Measurements from ENCODE around the gene XRN2. TPM values are rescaled to one million over a fixed set of nuclear protein-coding genes. Genes with fewer than 3 reads are reported as not detected.
"Not testable (repeated sequence)": the region's sequence is repeated elsewhere in the genome, so short reads cannot be mapped to it uniquely, and the experiment has no call there.

XRN2 gene
- total RNA-seq, 4 donors from 2014 or later, result 60.5 to 116 (median 68.6) TPM

GRCh38 chr20:21421601-21422236, 118.6 kb downstream of the XRN2 start:
- TF ChIP-seq, protein P1, sequence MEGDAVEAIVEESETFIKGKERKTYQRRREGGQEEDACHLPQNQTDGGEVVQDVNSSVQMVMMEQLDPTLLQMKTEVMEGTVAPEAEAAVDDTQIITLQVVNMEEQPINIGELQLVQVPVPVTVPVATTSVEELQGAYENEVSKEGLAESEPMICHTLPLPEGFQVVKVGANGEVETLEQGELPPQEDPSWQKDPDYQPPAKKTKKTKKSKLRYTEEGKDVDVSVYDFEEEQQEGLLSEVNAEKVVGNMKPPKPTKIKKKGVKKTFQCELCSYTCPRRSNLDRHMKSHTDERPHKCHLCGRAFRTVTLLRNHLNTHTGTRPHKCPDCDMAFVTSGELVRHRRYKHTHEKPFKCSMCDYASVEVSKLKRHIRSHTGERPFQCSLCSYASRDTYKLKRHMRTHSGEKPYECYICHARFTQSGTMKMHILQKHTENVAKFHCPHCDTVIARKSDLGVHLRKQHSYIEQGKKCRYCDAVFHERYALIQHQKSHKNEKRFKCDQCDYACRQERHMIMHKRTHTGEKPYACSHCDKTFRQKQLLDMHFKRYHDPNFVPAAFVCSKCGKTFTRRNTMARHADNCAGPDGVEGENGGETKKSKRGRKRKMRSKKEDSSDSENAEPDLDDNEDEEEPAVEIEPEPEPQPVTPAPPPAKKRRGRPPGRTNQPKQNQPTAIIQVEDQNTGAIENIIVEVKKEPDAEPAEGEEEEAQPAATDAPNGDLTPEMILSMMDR (IDR thresholded peaks at IDR 0.05), result no peak
- DNase-seq (ENCODE audit: low spot score) (no peak), ATAC-seq (ENCODE audit: low FRiP score) (no peak)

DNA sequence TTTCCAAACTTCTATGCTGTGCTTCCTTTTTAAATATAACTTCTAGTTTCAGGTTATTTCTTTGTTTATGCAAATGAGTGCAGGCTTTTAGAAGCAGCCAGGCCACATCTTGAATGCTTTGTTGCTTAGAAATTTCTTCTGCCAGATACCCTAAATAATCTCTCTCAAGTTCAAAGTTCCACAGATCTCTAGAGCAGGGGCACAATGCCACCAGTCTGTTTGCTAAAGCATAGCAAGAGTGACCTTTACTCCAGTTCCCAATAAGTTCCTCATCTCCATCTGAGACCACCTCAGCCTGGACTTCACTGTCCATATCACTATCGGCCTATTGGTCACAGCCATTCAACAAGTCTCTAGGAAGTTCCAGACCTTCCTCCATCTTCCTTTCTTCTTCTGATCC, 120.6 kb downstream of the XRN2 start:
- not testable (repeated sequence) for ATAC-seq (ENCODE audit: low FRiP score); DNase-seq (ENCODE audit: low spot score)

GRCh38 chr20:21424846-21425245, 121.7 kb downstream of the XRN2 start:
- TF ChIP-seq, protein P1 (IDR thresholded peaks at IDR 0.05), result no peak
- ATAC-seq (ENCODE audit: low FRiP score), result no peak
- DNase-seq (ENCODE audit: low spot score), result no peak

DNA sequence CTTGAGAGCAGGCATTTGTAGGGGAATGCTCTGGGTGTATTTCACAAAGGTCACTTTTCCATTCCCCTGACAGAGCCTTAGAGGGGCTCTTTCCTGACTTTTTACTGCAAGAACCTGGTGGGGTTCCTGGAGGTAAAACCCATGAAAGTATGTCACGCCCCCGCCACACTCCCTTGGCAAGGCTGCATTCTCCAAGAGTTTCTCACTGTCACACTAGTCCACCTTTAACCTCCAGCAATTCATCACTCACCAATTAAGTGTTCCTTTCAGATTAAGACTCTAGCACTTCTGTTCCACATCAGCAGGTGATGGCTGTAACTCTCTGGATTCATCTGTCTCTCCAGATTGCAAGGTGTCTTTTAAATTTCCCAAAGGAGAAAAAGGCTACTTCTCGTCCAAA, 126.9 kb downstream of the XRN2 start:
- no peak for ATAC-seq (ENCODE audit: low FRiP score)
- TF ChIP-seq, protein P1 (IDR thresholded peaks at IDR 0.05), result no peak
- DNase-seq (ENCODE audit: low spot score), result no peak

- ATAC-seq (ENCODE audit: low FRiP score), result no peak
- DNase-seq (ENCODE audit: low spot score), result no peak
- TF ChIP-seq, protein P1 (IDR thresholded peaks at IDR 0.05), result no peak
Measured at GRCh38 chr20:21432911-21433310, 129.8 kb downstream of the XRN2 start.

DNA sequence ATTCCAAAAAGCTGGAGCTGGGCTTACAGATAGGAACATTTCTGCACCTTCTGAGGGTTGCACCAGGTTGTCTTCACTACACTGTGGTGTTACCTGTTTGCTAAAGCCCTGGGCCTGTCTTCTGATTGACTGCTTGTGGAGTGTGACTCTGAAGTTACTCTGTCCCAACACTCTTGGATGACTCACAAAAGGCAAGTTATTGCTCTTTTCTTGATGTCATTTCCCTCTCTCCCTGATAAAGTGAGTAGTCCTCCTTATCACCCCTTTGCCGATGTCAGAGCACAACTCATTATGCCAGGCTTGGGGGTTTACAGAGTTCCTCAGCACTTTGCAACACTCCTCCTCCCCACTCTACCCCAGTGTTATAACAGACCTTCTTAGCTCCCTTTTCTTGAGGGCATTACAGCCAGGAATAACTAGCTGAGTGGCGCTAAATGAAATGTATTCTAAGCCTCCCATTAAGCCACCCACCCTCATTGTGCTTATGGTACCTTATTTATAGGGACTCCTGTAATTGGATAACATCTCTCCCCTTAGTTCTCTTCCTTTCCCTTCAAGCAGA, 130.3 kb downstream of the XRN2 start:
- ATAC-seq (ENCODE audit: low FRiP score) (no peak), DNase-seq (ENCODE audit: low spot score) (no peak)
- TF ChIP-seq, protein P1 (IDR thresholded peaks at IDR 0.05), result no peak

- ATAC-seq (ENCODE audit: low FRiP score) (no peak), DNase-seq (ENCODE audit: low spot score) (no peak)
- TF ChIP-seq, protein P1 (IDR thresholded peaks at IDR 0.05), result no peak
Measured at GRCh38 chr20:21435576-21435975, 132.4 kb downstream of the XRN2 start.
